Muscle layer of colon (tissue), 2 donors: Measurements from ENCODE around the gene LHX3.

ENCODE experiments used
- H3K27ac ChIP-seq: one replicate; pipeline ENCODE4 v1.7.0; 2013; ENCODE audit warnings: low read depth, mild to moderate bottlenecking, low read length, moderate library complexity
- H3K27me3 ChIP-seq, 2 donors: one replicate each; pipeline ENCODE4 v1.7.0; 2013; ENCODE audit warnings: low read length in 2 of 2, mild to moderate bottlenecking in 2 of 2; ENCODE audit not compliant: insufficient read depth in 2 of 2, control insufficient read depth in 1 of 2
- H3K36me3 ChIP-seq: one replicate; pipeline ENCODE4 v1.7.0; 2013; ENCODE audit warnings: mild to moderate bottlenecking, low read length; ENCODE audit not compliant: insufficient read depth
- H3K4me1 ChIP-seq: one replicate; pipeline ENCODE4 v1.7.0; 2013; ENCODE audit warnings: mild to moderate bottlenecking, low read length; ENCODE audit not compliant: insufficient read depth
- H3K4me3 ChIP-seq, 2 donors: one replicate each; pipeline ENCODE4 v1.7.0; 2013; ENCODE audit warnings: low read length in 2 of 2, low read depth in 1 of 2, mild to moderate bottlenecking in 1 of 2, moderate library complexity in 1 of 2
- H3K9ac ChIP-seq: one replicate; pipeline ENCODE4 v1.7.0; 2013; ENCODE audit warnings: low read length
- H3K9me3 ChIP-seq: one replicate; pipeline ENCODE4 v1.7.0; 2013; ENCODE audit warnings: mild to moderate bottlenecking, low read length
- donor health status: abdominal sarcoma.
- donor health status: Adenocarcinoma of cecum.

LHX3 gene

DNA sequence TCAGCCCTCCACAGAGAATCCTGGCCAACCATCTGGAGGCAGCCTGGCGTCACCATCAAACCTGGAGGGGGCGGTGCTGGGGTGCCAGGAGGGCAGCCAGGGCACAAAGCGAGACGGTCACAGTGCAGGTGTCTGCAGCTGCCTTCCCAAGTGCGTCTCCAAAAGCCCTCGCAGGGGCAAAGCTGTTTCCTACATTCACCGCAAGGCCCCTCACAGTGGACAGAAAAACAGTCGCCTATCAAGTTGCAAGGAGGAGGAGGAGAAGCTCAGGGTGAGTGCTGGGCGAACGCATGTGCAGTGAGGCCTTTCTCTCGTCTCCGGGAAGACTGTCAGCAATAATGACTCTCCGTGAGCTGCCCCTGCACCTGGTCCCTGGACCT lies 18.0 kb upstream of the LHX3 start:
- Histone ChIP-seq H3K36me3 (peaks cover 19% of the 10 kb centered on the region), H3K27me3 (no peaks in the 10 kb centered on the region), H3K27ac (no peak overlapping the region), H3K4me1 (no peaks in the 10 kb centered on the region), H3K9ac (no peak overlapping the region), H3K9me3 (no peaks in the 10 kb centered on the region), H3K4me3 (no peak overlapping the region)

GRCh38 chr9:136222166-136222905 lies 17.4 kb upstream of the LHX3 start:
- Histone ChIP-seq H3K9ac (no peak overlapping the region), H3K4me3 (no peak overlapping the region), H3K9me3 (no peaks in the 10 kb centered on the region), H3K27me3 (no peaks in the 10 kb centered on the region), H3K27ac (no peak overlapping the region), H3K4me1 (no peaks in the 10 kb centered on the region), H3K36me3 (peaks cover 19% of the 10 kb centered on the region)

DNA sequence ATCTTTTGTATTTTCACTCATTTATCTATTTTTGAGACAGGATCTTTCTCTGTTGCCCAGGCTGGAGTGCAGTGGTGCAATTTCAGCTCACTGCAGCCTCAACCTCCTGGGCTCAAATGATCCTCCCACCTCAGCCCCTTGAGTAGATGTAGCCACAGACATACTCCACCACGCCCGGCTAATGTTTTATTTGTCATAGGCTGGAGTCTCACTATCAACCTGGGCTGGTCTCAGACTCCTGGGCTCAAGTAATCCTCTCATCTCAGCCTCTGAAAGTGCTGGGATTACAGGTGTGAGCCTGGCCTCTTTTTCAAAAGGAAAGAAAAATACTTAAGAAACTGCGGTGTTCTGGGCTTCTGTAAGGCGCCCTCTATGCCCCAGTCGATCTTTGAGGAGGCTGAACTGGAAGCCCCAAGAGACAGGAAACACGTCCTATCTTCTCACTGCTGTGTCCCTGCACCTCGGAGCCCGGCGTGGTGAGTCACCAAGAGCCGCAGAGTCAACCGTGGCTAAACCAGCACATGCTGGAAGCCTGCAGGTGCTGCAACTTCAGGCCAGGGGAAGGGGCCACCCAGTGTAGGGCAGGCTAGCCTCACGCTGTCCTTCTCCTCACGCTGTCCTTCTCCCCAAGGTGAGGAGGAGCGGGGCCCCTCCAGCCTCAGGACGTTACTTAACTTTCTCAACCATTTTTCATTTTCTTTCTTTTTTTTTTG lies 15.2 kb upstream of the LHX3 start:
- Histone ChIP-seq H3K4me1 (no peaks in the 10 kb centered on the region), H3K36me3 (peaks cover 21% of the 10 kb centered on the region), H3K27me3 (no peaks in the 10 kb centered on the region), H3K27ac (no peak overlapping the region), H3K4me3 (no peak overlapping the region), H3K9me3 (no peaks in the 10 kb centered on the region), H3K9ac (no peak overlapping the region)

DNA sequence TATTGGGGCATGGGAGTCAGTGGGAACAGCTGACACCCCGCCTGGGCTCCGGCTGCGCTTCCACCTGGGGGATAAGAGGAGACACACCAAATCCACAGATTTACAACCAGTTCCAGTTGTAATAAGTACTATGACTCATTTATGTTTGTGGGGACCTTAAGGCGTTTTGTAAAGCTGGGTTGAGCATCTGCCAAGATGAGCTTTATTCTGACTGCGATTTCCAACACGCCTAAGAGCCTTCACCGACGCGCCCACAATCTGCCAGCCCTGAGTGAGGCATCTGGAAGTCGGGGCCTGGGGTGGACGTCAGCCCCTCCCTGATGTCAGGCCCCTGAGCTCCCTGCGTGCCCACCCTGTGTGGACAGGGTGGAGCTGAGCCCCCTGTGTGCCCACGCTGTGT lies 14.3 kb upstream of the LHX3 start:
- Histone ChIP-seq H3K4me1 (no peaks in the 10 kb centered on the region), H3K4me3 (no peak overlapping the region), H3K36me3 (peaks cover 29% of the 10 kb centered on the region), H3K9ac (no peak overlapping the region), H3K9me3 (no peaks in the 10 kb centered on the region), H3K27me3 (no peaks in the 10 kb centered on the region), H3K27ac (no peak overlapping the region)

DNA sequence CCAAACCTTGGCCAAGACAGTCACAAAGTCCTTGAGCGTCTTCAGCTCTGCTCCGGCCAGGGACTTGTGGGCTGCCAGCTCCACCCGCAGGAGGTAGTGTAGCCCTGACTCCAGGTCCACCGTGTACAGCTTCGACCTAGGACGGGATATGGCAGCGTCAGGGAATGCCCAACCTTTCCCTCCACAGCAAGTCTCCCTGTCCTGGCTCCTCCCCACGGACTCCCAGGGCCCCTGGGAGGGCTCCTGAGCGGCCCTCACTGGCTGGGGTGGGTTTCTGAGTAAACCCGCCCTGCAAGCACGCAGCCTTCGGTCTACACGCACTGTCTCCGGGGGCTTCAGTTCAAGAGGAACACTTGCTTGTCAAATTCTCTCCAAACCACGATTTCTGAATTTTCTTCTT lies 13.7 kb upstream of the LHX3 start:
- Histone ChIP-seq H3K27ac (no peak overlapping the region), H3K9ac (no peak overlapping the region), H3K36me3 (peaks cover 28% of the 10 kb centered on the region), H3K27me3 (no peaks in the 10 kb centered on the region), H3K9me3 (no peaks in the 10 kb centered on the region), H3K4me1 (no peaks in the 10 kb centered on the region), H3K4me3 (no peak overlapping the region)

GRCh38 chr9:136218271-136218670 lies 13.3 kb upstream of the LHX3 start:
- no peaks in the 10 kb centered on the region for H3K4me1 ChIP-seq

DNA sequence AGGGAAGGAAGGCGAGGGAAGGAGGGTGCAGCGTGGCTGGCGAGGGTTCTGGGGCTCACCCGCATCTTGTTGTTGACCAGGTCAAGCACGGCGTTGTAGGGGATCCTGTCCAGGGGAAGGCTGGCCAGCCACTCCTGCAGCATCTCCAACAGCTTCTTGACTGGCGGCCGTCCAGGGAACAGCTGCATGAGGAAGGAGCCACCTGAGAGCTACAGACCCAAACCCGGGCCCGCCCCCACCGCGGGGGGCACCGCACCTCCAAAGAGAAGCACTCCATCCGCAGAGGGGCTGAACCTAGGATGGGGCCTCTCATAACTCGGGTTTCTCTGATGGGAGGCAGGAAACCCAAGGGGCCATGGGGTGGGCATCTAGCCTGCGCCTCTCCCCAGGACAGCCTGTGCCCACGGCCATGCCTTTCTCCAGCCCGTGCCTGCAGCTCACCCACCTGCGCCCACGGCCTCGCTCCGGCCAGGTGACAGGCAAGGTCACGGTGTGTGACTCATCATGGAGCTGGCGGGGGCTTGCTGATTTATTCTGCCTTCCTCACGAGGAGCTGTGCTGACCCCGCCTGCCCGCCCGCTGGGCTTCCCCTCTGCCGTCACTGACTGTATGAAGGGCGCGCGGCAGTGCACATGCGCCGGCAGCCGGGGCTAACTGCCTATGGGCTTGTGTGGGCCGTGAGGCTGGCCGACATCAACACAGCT lies 11.8 kb upstream of the LHX3 start:
- Histone ChIP-seq H3K4me1 (no peaks in the 10 kb centered on the region), H3K9ac (no peak overlapping the region), H3K27ac (no peak overlapping the region), H3K27me3 (no peaks in the 10 kb centered on the region), H3K9me3 (no peaks in the 10 kb centered on the region), H3K4me3 (no peak overlapping the region), H3K36me3 (peaks cover 25% of the 10 kb centered on the region)

More at GRCh38 chr9:136218271-136218670, 13.3 kb upstream of the LHX3 start:
- H3K27me3 ChIP-seq, result no peaks in the 10 kb centered on the region
- peaks cover 28% of the 10 kb centered on the region for H3K36me3 ChIP-seq
- no peak overlapping the region for H3K9ac ChIP-seq
- H3K9me3 ChIP-seq, result no peaks in the 10 kb centered on the region
- H3K27ac ChIP-seq, result no peak overlapping the region
- no peak overlapping the region for H3K4me3 ChIP-seq

- peaks cover 21% of the 10 kb centered on the region for H3K36me3 ChIP-seq
- H3K9me3 ChIP-seq, result no peaks in the 10 kb centered on the region
- H3K27ac ChIP-seq, result no peak overlapping the region
- H3K9ac ChIP-seq, result no peak overlapping the region
- H3K4me1 ChIP-seq, result no peaks in the 10 kb centered on the region
- no peak overlapping the region for H3K4me3 ChIP-seq
- no peaks in the 10 kb centered on the region for H3K27me3 ChIP-seq
These were observed 8.8 kb upstream of the LHX3 start for GRCh38 chr9:136213733-136214132.

DNA sequence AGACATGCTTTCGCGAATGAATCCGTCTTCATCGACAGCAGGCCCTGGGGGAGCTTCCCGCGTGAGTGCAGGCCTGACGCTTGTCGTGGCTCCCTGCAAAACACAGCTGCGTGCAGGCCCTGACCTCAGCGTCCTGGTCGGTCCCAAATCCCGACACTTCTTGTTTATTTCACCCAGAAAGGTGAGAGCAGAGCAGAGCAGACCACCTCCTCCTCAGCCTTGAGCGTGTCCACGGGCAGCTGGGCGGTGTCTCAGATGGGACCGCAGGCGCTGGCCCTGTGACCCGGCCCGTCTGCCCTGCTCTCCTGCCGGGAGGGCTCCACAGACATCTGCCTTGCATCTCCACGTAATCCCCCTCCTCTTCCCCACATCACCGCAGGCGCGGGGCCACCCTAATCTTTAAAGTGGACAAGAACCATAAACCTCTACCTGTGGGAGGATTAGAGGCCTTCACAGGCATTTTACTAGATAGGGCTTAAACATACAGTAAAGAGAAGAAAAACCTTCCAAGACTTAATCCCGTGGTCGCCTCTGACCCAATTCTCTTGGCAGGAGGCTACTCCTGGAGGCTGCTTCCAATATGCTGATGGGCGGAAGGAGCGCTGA lies 7.5 kb upstream of the LHX3 start:
- H3K36me3 ChIP-seq, result peaks cover 21% of the 10 kb centered on the region
- no peak overlapping the region for H3K9ac ChIP-seq
- H3K4me1 ChIP-seq, result no peaks in the 10 kb centered on the region
- no peaks in the 10 kb centered on the region for H3K27me3 ChIP-seq
- no peaks in the 10 kb centered on the region for H3K9me3 ChIP-seq
- H3K4me3 ChIP-seq, result no peak overlapping the region
- H3K27ac ChIP-seq, result no peak overlapping the region

GRCh38 chr9:136211441-136212344 lies 6.8 kb upstream of the LHX3 start:
- no peak overlapping the region for H3K4me3 ChIP-seq
- no peaks in the 10 kb centered on the region for H3K9me3 ChIP-seq
- H3K36me3 ChIP-seq, result peaks cover 21% of the 10 kb centered on the region
- no peak overlapping the region for H3K9ac ChIP-seq
- H3K27ac ChIP-seq, result no peak overlapping the region
- H3K4me1 ChIP-seq, result no peaks in the 10 kb centered on the region
- H3K27me3 ChIP-seq, result no peaks in the 10 kb centered on the region
